Amniotic epithelial cell (primary cell): ENCODE measurements around the gene LPAR3.
A peak's percentile ranks its signal among the peaks of the same experiment; 100 is the strongest.
"Not testable (repeated sequence)": the region's sequence is repeated elsewhere in the genome, so short reads cannot be mapped to it uniquely, and the experiment has no call there.

Experiments used
- DNase-seq: peaks from one replicate; pipeline ENCODE4 v3.0.0-alpha.2; 2010; ENCODE audit warnings: low read depth

LPAR3 gene

GRCh38 chr1:84907095-84907827, 14.3 kb upstream of the LPAR3 start:
- peak; percentile 92 for DNase-seq

- not testable (repeated sequence) for DNase-seq
These were observed 9.7 kb upstream of the LPAR3 start for GRCh38 chr1:84902727-84903126.

GRCh38 chr1:84899969-84900368, 7.0 kb upstream of the LPAR3 start:
- DNase-seq, result no peak

- DNase-seq, result no peak
These were observed 3.3 kb upstream of the LPAR3 start for GRCh38 chr1:84896279-84896678.

- DNase-seq, result no peak
These were observed 2.4 kb downstream of the LPAR3 start for GRCh38 chr1:84890566-84890965.

GRCh38 chr1:84889437-84889836, 3.6 kb downstream of the LPAR3 start:
- DNase-seq, result no peak

- DNase-seq, result no peak
These were observed 4.3 kb downstream of the LPAR3 start for GRCh38 chr1:84888753-84889152.

GRCh38 chr1:84887261-84887934, 5.6 kb downstream of the LPAR3 start:
- DNase-seq, result peak; percentile 89

GRCh38 chr1:84885469-84885868, 7.5 kb downstream of the LPAR3 start:
- no peak for DNase-seq

- DNase-seq, result peak; percentile 63
These were observed 8.2 kb downstream of the LPAR3 start for GRCh38 chr1:84884671-84885389.

GRCh38 chr1:84883286-84883685, 9.7 kb downstream of the LPAR3 start:
- DNase-seq, result peak; percentile 34

GRCh38 chr1:84877592-84877991, 15.4 kb downstream of the LPAR3 start:
- DNase-seq, result peak; percentile 49

- no peak for DNase-seq
These were observed 16.7 kb downstream of the LPAR3 start for GRCh38 chr1:84876353-84876752.

- DNase-seq, result no peak
These were observed 19.6 kb downstream of the LPAR3 start for GRCh38 chr1:84873366-84873765.

- DNase-seq, result no peak
These were observed 20.2 kb downstream of the LPAR3 start for GRCh38 chr1:84872696-84873355.

- no peak for DNase-seq
These were observed 21.8 kb downstream of the LPAR3 start for GRCh38 chr1:84871181-84871580.

GRCh38 chr1:84870591-84870990, 22.4 kb downstream of the LPAR3 start:
- DNase-seq, result peak; percentile 78

- DNase-seq, result peak; percentile 98
These were observed 23.3 kb downstream of the LPAR3 start for GRCh38 chr1:84869720-84870119.

- DNase-seq, result no peak
These were observed 30.2 kb downstream of the LPAR3 start for GRCh38 chr1:84862810-84863251.

GRCh38 chr1:84861988-84862644, 30.9 kb downstream of the LPAR3 start:
- no peak for DNase-seq

- DNase-seq, result no peak
These were observed 31.5 kb downstream of the LPAR3 start for GRCh38 chr1:84861516-84861915.

- no peak for DNase-seq
These were observed 33.1 kb downstream of the LPAR3 start for GRCh38 chr1:84859866-84860265.
